HG03108 (cell line): ENCODE data around the gene ZIC4.

Experiments used
- ATAC-seq: cut with Tn5 transposase; IDR thresholded peaks from one replicate; pipeline ENCODE4 v1.9.1; 2021; ENCODE audit warnings: moderate library complexity; ENCODE audit not compliant: unreplicated experiment

The ZIC4 gene

DNA sequence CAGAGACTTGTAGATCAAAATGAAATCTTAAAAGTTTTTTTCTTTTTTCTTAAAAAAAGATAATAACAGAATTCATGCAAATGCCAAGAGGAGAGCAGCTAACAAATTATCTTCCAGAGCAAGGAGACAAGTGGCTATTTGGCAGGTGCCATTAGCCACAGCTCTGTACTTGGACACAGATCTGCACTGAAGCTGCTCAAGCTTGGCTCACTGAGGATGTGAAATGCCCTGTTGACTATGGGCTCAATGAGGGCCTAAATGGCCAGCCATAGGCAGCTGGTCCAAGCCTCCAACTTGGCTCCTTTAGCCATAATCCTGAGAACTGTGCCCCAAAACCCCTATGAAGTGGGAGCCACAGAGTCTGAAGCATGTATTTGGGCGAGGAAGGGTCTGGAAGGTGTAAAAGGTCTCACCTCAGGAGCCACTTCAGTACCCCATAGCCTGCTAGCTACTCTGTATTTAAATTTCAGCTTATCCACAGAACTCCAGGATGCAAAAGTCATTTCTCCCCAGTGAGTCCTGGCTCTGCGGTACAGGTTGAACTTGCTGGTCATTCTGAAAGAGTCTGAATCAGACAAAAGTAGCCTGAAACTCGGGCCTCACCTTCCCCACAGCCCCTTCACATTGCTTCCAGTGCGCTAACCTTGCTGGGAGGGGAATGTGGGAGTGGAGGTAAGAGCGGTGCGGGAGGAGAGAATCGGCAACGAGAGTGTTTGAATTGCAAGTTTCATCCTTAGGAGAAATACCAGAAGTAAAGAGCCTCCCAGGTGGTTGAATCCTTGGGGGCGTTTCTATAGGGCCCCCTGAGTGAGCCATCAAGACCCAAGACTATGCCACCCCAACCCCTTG is 48.0 kb downstream of the ZIC4 start:
- no peak for ATAC-seq

DNA sequence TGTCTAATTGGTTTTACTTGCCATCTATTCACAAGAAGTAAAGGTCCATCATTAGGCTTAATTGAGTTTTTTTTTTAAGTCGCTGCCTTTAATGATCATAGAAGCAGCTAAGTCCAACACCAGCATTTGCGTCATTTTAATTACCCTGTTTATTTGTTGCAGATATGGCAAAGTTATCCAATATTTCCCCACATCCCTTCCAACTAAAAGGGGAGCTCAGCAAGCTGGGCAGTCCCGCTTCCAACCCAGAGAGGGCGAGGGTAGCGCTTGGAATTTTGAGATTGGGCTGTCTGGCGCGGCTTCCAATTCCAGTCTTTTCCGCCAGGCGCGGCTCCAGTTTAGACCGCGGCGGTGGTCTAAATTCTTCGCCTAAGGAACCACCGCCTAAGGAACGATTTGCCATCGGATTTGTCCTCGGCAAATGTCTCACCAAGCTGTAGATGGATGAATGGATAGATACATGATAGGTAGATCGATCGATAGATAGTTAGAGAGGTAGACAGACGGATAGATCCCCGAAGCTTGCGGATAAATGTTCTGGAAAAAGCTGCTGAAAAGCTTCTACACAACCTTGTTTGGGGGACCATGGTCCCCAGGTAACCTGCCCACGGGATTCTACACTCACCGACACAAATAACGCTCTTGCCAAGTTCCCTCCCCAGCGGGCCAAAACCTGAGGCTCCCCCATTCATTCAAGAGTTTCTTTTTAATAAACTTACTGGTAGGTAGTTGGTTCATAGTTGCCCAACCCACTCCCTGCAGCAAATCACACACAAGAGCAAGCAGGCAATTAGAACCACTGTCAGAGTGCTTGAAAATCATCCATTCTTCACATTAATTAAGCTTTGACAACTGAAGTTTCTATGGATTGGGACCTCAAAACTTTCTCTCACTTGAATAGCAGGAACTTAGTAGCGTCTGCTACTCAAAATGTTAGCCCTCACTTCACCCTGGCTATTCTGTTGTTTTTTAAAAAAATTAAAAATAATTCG is 49.1 kb downstream of the ZIC4 start:
- ATAC-seq = no peak

DNA sequence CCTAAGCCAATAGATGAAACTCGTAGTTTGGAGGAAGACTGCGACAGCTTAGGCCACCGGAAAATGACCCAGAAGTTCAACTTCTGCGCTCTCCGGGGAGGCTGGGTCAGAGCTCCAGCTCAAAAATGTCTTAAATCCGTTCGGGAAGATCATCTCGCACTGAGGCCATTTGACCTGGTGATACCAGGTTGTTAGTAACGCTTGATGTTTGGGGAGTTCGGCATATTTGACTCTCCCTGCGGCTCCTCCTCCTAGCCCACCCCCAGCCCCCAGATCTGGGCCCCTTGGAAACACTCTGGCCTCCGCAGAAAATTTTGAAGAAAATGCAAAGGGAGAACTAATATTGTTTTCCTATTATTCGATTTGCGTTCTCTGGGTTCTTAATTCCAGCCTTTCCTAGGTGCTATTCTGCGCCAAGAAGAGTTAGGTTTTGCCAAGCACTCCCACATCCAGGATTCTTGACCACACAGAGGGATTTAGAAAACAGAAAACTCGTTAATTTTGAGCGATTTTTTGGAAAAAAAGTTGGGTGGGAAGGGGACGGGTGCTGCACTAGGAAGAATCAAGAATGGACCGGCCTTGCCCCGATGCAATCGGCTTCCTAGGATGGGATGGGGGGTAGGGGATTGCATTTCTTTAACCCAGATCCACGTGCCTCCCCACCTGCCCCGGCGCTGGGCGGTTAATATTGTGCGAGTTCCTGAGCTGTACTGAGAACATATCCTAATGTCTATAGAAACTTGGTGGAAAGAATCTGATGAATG is 50.0 kb downstream of the ZIC4 start:
- ATAC-seq = no peak

DNA sequence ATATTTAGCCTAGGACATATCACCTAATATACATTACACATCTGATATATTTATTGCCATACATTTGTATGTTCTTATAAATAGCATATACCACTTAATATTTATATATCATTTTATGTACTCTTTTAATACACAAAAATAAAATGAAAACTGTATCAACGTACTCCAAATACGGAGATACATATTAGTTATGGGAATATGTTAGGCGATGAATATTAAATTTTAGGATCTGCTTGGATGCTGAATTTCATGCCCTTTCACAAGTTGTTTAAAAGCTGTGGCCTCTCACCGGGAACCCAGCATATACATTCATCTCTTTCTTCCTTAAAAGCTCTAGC is 50.6 kb downstream of the ZIC4 start:
- ATAC-seq = no peak

DNA sequence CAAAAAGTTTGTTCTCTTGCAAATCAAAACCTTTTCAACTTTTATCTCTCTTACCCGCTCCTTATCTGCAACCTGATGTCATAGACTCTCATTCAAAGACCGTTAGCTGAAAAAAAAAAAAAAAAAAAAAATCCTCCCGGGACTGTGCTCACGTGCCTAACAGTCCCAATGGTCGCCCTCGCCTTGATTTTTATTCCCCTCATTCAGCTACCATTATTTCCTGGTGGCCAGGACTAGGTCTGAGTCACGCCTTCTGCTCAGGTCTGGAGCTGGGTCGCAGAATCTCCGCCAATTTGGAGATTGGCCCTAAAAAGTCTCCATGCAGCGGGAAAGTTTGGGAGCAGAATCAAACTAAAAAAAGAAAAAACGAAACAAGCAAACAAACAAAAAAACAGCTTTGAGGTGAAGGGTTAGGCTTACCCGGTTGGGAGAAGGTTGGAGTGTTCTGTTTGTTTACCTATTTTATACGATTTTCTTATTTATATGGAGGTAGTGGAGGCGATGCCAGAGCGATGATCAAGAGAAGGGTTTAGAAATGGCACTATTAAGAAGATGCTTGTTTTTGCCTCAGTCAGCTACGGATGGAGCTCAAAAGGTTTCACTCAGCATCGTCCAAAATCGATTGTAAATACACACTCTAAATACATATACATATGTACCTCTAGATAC is 51.1 kb downstream of the ZIC4 start:
- ATAC-seq = no peak

DNA sequence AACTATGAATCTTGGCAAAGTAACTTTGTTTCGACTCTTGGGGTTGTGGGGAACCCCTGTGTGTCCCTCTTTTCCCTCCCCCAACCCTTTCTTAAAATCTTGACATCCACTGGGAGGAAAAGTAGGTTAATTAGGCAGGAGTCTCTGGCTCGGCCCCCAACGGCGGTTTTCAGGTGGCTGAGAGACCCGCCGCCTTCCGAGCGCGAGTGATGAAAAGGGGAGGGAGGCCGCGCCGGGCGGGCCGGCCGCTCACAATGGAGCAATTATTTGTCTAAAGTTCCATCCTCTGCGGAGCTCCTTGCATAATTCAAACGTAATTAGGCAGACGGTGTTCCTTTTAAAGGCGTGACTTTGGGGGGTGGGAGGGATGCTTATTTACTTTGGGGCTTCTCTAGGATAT is 51.7 kb downstream of the ZIC4 start:
- ATAC-seq = no peak

DNA sequence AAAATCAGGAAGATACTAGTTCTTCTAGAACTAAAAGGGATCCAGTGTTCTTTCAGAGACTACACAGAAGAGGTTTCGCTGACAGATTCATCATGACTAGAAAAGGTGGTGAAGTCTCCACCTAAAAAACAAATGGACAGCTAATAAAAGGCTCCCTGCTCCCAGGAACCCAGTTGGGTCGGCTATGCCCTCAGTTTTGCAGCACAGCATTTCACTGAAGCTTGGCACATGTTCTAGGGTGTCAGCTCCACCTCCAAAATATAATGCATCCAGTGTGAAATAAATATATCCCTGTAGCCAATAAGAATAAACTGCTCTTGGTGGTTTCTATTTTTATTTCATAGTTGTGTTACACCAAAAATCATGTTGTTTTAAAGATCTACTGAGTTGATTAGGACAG is 55.0 kb downstream of the ZIC4 start:
- ATAC-seq = no peak

DNA sequence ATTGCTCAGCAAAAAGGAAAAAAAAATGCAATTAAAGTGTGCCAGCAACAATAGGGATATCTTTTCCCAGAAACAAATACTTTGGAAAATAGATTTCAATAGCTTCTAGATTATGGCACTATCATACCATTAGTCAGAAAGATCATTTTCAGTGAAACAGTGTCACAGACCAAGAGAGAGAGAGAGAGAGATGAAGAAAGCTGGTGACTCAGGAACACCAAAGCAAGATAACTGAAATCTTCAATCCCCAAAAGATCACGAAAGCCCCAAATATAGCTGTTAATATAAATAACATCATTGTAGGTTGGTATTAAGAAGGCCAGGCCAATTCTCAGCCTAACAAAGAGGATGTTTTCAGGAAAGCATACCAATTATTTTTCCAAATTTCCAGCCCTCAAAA is 57.4 kb downstream of the ZIC4 start:
- no peak for ATAC-seq

DNA sequence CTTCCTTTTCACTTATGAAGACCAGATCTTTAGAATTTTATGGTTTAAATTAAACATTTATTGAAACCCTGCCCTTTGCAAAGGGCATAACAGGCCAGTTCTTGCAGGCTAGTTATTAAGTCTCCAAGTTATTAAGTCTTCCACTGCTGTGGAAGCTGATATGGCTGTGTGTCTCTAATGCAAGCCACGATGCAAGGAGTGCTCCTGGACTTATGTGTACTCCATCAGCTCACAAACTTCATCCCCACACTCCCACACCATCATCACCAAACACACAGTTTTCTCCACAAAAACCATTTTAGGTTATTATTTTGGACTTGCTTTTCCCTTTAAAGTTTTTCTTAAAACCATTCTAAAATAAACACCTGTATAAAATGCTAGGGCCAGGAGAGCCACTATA is 62.4 kb downstream of the ZIC4 start:
- no peak for ATAC-seq

DNA sequence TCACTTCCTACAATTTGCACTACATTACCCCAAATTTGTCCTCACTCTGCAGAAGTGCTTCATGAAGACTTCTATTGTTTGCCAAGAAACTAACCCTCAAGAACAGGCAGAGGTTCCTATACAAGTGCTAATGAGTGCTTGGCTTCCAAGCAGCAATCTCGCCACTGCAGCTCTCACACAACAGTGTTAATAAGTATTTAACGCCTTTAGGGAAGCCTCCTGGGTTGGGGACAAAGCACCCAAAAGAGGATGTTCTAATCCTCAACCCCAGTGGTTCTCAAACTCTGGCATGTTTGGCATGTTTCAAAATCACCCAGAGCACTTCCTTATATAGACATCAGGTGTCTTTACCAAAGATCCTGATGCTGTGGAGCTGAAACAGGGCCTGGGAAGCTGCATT is 64.6 kb downstream of the ZIC4 start:
- ATAC-seq = no peak

DNA sequence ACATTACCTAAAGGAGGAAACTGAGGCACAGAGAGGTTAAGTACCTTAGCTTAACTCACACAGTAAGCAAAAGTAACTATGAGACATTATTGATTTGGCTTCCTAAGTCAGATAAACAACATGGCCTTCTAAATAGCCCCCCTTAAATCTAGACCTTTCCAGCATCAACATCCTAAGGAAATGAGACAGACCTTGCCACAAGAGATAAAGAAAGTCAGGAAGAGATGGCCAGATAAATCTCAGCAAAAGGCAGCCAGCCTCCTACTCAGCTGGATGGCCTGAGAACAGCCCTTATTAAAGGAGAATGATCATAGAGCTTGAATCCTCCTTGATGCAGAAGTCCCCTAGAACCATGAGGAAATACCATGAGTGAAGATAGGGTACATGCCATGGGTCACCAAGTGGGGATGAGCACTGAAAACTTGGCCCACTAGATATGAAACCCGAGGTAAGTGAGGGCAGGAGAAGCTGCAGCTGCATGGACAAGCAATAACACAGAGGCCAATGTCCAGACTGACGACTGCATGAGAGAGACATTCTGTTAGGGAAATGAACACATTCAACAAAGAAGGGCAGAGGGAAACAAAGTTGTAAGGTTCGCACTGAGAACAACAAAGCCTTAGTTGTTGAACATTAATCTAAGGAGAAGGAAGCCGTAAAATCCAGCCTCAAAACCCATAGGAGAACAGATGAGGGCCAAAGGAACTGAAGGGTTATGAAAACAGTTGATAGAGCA is 69.6 kb downstream of the ZIC4 start:
- no peak for ATAC-seq
